Inflammatory macrophage (primary cell): ENCODE results near the gene PRKACB.
"Not testable (repeated sequence)": the region's sequence is repeated elsewhere in the genome, so short reads cannot be mapped to it uniquely, and the experiment has no call there.

ENCODE experiments used
- DNase-seq, 2 donors: peaks; one replicate each; pipeline ENCODE4 v3.0.0-alpha.2; 2020 to 2022

The PRKACB gene

DNA sequence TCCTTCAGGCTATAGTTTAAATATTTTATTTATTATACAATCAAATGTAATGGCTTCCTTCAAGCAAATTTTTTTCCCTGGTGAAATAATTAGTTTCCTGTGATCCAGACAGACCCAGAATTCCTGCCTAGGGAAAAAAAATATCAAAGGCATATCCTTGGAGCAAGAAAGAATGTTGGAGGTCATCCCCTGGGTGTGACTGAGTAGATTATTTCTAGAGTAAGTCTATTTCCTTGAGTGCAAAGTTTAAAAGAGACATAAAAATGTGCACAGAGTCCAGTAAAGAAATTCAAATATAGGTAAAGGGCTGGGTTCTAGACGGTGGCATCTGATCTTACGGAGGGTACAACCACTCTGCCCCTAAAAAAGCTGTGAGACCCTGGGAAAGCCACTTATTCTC, 125.2 kb downstream of the PRKACB start:
- DNase-seq, result no peak

DNA sequence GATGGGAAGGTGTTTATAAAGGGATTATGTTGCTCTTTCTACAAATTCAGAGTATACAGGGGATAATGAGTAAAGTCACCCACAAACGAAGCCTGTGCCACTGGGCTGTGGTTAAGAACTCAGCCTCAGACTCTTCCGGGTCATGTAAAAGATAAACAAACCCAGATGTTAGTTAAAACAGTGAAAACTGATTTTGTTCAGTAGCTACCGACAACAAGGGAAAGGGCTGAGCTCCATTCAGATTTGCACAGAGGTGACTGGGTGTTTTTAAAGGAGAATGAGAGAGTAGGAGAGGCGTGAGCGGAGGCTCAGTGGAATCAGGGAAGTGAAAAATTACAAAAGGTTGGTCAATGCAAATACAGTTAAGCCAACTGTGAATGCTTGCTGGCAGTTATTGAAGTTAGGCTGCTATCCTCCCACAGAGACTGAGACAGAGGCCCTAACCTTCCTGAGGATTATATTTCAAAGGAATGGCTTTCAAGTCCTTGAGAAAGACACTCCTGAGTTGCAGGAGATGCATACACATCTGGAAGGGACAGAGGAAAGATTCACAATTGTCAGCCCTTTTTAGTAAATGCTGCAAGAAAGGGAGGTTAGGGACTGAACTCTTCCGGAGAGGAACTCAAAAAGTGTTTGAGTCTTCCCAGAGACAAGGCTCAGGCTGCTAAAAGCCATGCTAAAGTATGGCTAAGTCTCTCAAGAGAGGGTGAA, 127.5 kb downstream of the PRKACB start:
- peak; percentile 59 to 64 for DNase-seq

DNA sequence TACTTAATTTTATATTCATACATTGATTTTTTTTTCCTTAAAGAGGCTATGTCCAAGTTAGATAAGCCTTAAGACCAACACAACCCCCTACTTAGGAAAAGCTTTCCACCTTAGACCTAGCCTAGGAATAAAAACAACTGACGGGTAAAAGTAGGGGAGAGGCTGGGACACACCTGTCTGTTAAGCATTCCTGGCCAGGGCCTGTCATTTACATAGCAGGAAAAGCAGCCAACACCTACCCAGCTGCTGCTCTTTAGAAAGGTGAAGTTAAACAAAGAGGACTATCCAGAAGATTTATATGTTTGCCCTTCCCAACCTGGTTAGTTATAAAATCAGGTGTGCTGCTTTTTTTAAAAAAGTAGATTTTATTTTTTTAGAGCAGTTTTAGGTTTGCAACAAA, 128.3 kb downstream of the PRKACB start:
- DNase-seq, result no peak

DNA sequence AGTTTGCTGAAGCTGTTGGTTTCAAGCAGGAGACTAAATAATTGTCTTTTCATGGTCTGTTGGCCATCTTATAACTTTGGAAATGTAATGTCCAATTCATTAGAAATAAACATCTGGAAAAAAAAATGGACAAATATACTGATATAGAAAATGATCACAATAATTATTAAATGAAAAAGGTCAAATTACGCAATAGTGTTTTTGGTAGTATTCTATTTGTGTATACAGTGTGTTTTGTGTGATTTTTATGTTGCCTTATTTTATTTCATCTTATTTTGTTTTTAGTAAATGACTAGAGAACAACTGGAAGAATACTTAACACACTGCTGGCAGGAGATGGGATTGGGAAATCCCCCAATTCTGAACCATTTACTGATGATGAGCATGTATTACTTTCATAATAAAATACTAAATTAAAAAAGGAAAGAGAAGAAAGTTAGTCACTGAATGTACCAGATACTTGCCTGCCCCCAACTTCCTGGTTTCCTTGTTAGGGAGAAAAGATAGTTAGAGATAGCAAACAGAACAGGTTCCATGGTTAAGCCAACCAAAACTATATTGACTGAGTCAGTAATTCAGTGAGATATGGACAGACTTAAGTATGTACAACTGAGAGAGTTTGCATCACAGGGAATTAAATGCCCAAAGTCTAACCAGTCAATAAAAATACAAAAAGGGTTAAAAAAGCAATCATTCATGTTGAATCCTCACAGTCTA, 133.4 kb downstream of the PRKACB start:
- DNase-seq, result no peak

DNA sequence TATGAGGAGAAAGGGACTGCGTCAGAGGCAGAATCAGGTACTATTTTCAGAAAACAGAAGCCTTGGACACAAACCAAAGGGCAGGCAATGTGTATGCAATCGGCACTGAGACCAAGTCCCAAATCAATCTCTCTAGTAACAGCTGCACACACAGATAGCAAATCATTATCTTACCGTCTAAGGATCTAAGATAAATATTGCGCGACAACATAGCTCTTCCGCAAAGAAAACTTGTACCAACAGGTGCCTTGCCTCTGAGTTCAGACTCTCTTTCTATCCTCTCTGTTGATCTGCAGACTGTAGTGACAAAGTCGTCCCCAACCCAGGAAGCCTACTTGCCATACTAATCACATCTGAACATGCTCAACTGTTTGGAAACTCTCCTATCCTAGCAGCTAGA, 134.8 kb downstream of the PRKACB start:
- no peak for DNase-seq

DNA sequence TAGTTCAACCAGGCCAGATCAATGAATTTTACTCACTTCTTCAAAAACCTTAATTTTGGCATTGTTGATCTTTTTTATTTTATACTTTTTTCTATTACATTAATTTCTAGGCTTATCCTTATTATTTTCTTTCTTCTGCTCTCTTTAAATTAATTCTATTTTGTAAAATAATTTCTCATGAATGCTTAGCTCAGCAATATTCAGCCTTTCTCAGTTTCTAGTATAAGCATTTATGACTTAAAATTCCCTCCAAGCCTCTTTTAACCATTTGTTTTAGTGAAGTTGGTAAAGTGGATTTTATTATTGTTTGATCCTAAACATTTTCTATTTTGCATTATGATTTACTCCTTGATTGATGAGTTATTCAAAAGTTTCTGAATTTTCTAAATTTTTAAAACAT, 136.8 kb downstream of the PRKACB start:
- no peak for DNase-seq

DNA sequence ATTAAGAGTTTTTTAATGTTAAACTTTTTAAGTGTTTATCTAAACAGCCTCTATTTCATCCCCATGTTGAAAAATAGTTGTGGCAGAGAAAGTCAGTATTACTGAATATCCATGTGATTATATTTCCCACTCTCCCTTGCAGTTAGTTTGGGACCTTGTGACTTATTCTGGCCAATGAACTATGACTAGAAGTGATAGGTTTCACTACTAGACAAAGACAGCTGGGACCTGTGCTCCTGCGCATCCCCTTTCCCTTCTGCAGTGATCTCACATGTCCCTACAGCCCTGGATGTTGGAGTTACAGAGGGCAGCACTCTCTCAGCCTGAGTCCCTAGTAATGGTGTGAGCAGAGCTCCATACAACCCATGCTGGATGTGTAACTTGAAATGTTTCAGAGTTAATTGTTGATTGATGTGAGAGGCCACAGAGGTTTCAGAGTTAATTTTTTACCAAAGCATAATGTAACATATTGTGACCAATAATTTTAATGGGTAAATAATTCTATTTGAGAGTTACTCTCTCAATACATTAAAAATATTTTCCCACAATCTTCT, 138.8 kb downstream of the PRKACB start:
- DNase-seq, result no peak

DNA sequence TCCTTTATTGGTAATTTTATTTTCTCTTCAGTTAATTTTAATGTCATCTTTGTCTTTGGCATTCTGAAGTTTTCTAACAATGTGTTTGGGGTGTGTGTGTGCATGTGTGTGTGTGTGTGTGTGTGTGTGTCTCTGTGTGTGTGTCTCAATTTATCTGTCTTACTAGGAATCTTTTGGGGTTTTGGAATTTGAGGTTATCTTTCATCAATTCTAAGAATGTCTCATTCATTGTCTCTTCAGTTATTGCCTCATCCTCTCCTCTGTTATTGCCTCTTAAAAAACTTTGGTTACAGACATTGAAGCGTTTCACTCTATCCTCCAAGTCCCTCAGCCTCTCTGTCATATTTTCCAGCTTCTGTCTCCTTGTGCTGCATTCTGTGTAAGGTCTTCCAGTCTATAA, 139.3 kb downstream of the PRKACB start:
- no peak for DNase-seq

DNA sequence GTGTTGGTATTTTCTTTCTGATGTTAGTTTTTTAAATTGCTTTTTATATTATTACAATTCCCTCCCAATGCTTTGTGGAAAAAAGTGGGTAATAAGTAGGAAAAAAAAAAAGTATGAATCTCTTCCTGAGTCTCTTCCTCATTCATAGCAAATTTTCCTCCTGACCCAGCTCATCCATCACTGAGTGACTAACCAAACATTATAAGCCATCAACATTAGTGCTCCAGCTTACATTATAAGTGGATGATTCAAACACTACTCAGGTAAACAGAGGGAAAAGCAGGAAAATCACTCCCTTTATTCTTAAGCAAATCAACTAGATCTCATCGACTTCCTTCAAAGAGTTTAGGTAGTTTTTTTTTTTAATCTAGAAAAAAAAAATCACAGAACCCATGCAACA, 142.0 kb downstream of the PRKACB start:
- DNase-seq, result no peak

DNA sequence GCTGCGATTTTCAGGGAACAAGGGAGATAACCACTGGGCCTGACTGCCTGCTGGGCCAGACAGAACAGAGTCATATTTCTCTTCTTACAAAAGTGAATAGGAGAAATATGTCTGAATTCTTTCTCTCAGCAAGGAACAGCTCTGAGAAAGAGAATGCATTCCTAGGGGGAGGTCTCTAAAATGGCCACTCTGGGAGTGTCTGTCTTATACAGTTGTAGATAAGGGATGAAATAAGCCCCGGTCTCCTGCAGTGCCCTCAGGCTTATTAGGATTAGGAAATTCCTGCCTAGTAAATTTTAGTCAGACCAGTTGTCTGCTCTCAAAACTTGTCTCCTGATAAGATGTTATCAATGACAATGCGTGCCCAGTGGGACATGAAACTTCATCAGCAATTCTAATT, 143.3 kb downstream of the PRKACB start:
- not testable (repeated sequence) for DNase-seq
